Upper lobe of left lung (tissue), 6 donors: ENCODE results near the gene ANGPTL1. TPM values are rescaled to one million over a fixed set of nuclear protein-coding genes. Genes with fewer than 3 reads are reported as not detected.

Experiments
- ATAC-seq, 2 donors: fragments of 200-7000 bp; cut with Tn5 transposase; one replicate each; pipeline ENCODE4 v1.9.1; 2022; ENCODE audit warnings: mild to moderate bottlenecking in 2 of 2, moderate library complexity in 2 of 2; ENCODE audit not compliant: low FRiP score in 2 of 2
- DNase-seq, 2 donors: peaks; one replicate each; pipeline ENCODE4 v3.0.0-alpha.2; 2019 to 2020
- H3K27ac ChIP-seq, 4 donors: fragments of 200-600 bp; sonication (generic); one replicate each; pipeline ENCODE4 v1.5.1; 2016 to 2019
- H3K27me3 ChIP-seq, 4 donors: fragments of 200-600 bp; sonication (generic); one replicate each; pipeline ENCODE4 v1.5.1; 2017 to 2019
- H3K36me3 ChIP-seq, 4 donors: fragments of 200-600 bp; sonication (generic); one replicate each; pipeline ENCODE4 v1.5.1; 2016 to 2019
- H3K4me1 ChIP-seq, 4 donors: fragments of 200-600 bp; sonication (generic); one replicate each; pipeline ENCODE4 v1.5.1; 2018 to 2019
- H3K4me3 ChIP-seq, 4 donors: fragments of 200-600 bp; sonication (generic); one replicate each; pipeline ENCODE4 v1.5.1; 2017 to 2019; ENCODE audit warnings: mild to moderate bottlenecking in 2 of 4, moderate library complexity in 1 of 4
- H3K9me3 ChIP-seq, 4 donors: fragments of 200-600 bp; sonication (generic); one replicate each; pipeline ENCODE4 v1.5.1; 2018 to 2019
- EP300 ChIP-seq, 4 donors: sonication (generic); formaldehyde crosslinking; IDR thresholded peaks; one replicate each; pipeline ENCODE4 v1.5.1; 2017; ENCODE audit warnings: antibody characterized with exemption in 4 of 4, control low read depth in 2 of 4
- POLR2A ChIP-seq, 4 donors: fragments of 450-650 bp; IDR thresholded peaks; one replicate each; pipeline ENCODE4 v1.5.1; 2016 to 2017; ENCODE audit warnings: antibody characterized with exemption in 4 of 4, mild to moderate bottlenecking in 2 of 4
- POLR2AphosphoS5 ChIP-seq, 2 donors: sonication (generic); formaldehyde crosslinking; IDR thresholded peaks; one replicate each; pipeline ENCODE4 v1.5.1; 2017; ENCODE audit warnings: antibody characterized with exemption in 2 of 2
- WGBS, 2 donors: methylation state at CpG; one replicate each; pipeline ENCODE4 v1.1.5; 2017 to 2018; 5-methylcytosine and 5-hydroxymethylcytosine counted together
- total RNA-seq, 6 donors: library from RNA; depleted of rRNA in 4 of 6; stranded (reverse); fragments of >200 nt in 4 of 6; gene quantifications; one replicate each; pipeline versions ENCODE4 v1.1.0 to v1.2.1, GENCODE V29; 2016 to 2021
- TF ChIP-seq, protein P1 (sequence below), 6 experiments: fragments of 450-650 bp in 4 of 6; fragments of 200-600 bp in 2 of 6; sonication (generic) in 2 of 6; IDR thresholded peaks; one replicate each; pipeline ENCODE4 v1.5.1; 2016 to 2019; ENCODE audit warnings: antibody characterized with exemption in 6 of 6
- donor health status: DM: no; HTN: no; CAD: no; lungs with moderate emphysema.
- donor health status: DM: no; HTN: yes; CAD: no; lungs with severe emphysema.

The ANGPTL1 gene
- total RNA-seq, 6 donors from 2014 or later: 4.9 to 22.8 (median 15.8) TPM

- DNase-seq: no peak
- H3K27ac ChIP-seq: no peak overlapping the region
- H3K9me3 ChIP-seq: no peaks in the 10 kb centered on the region
- WGBS, 2 donors: 70 to 94% methylated on average over 2 of the region's 2 CpGs
- no peak overlapping the region for H3K4me3 ChIP-seq
- peaks cover 0 to 1% (median 0%) of the 10 kb centered on the region in 4 donors for H3K36me3 ChIP-seq
- ATAC-seq: no peak
- no peak for TF ChIP-seq POLR2A (IDR thresholded peaks at IDR 0.05)
- H3K27me3 ChIP-seq: no peaks in the 10 kb centered on the region
- no peaks in the 10 kb centered on the region for H3K4me1 ChIP-seq
Observed at GRCh38 chr1:178899402-178899801, 28.5 kb upstream of the ANGPTL1 start.

- Histone ChIP-seq H3K27ac (no peak overlapping the region), H3K4me1 (no peaks in the 10 kb centered on the region), H3K9me3 (no peaks in the 10 kb centered on the region), H3K36me3 (peaks cover 0 to 6% (median 0%) of the 10 kb centered on the region in 4 donors), H3K4me3 (no peak overlapping the region), H3K27me3 (no peaks in the 10 kb centered on the region)
- ATAC-seq: no peak
- no peak for DNase-seq
- TF ChIP-seq, protein P1, sequence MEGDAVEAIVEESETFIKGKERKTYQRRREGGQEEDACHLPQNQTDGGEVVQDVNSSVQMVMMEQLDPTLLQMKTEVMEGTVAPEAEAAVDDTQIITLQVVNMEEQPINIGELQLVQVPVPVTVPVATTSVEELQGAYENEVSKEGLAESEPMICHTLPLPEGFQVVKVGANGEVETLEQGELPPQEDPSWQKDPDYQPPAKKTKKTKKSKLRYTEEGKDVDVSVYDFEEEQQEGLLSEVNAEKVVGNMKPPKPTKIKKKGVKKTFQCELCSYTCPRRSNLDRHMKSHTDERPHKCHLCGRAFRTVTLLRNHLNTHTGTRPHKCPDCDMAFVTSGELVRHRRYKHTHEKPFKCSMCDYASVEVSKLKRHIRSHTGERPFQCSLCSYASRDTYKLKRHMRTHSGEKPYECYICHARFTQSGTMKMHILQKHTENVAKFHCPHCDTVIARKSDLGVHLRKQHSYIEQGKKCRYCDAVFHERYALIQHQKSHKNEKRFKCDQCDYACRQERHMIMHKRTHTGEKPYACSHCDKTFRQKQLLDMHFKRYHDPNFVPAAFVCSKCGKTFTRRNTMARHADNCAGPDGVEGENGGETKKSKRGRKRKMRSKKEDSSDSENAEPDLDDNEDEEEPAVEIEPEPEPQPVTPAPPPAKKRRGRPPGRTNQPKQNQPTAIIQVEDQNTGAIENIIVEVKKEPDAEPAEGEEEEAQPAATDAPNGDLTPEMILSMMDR (IDR thresholded peaks at IDR 0.05): no peak
- no peak for TF ChIP-seq POLR2A (IDR thresholded peaks at IDR 0.05)
- no peak for TF ChIP-seq EP300 (IDR thresholded peaks at IDR 0.05)
- TF ChIP-seq POLR2AphosphoS5 (IDR thresholded peaks at IDR 0.05): no peak
- 90 to 98% methylated on average over 1 of the region's 1 CpG for WGBS, 2 donors
Observed at GRCh38 chr1:178898401-178898800, 27.5 kb upstream of the ANGPTL1 start.

- H3K27ac ChIP-seq: no peak overlapping the region
- H3K36me3 ChIP-seq: peaks cover 0 to 6% (median 0%) of the 10 kb centered on the region in 4 donors
- H3K9me3 ChIP-seq: no peaks in the 10 kb centered on the region
- H3K4me1 ChIP-seq: no peaks in the 10 kb centered on the region
- no peak for DNase-seq
- no peak for ATAC-seq
- TF ChIP-seq POLR2A (IDR thresholded peaks at IDR 0.05) (no peak), EP300 (IDR thresholded peaks at IDR 0.05) (no peak), POLR2AphosphoS5 (IDR thresholded peaks at IDR 0.05) (no peak)
- TF ChIP-seq, protein P1 (IDR thresholded peaks at IDR 0.05): no peak
- H3K27me3 ChIP-seq: no peaks in the 10 kb centered on the region
- H3K4me3 ChIP-seq: no peak overlapping the region
Observed at GRCh38 chr1:178895928-178896327, 25.1 kb upstream of the ANGPTL1 start.

DNA sequence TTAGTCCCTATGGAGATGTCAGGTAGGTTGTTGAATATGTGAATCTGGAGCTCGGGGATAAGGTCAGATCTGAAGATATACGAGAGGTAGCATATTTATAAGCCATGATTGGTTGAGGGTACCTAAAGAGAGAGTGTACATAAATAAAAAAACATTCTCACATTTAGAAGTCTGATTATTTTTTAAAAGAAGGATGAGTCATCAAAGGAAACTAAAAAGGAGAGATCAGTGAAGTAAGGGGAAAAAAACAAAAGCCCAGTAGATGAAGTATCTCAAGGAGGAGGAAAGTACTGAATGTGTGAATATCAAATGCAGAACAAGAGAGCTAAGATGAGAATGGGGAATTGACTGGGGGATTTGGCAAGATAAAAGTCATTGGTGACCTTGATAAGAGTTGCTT, 15.7 kb upstream of the ANGPTL1 start:
- no peaks in the 10 kb centered on the region for H3K4me1 ChIP-seq
- H3K27ac ChIP-seq: no peak overlapping the region
- TF ChIP-seq, protein P1 (IDR thresholded peaks at IDR 0.05): no peak
- TF ChIP-seq POLR2AphosphoS5 (IDR thresholded peaks at IDR 0.05) (no peak), EP300 (IDR thresholded peaks at IDR 0.05) (no peak), POLR2A (IDR thresholded peaks at IDR 0.05) (no peak)
- ATAC-seq (no peak), DNase-seq (no peak)
- whole genome bisulfite sequencing, 2 donors: 97 to 98% methylated on average over 2 of the region's 2 CpGs
- H3K9me3 ChIP-seq: no peaks in the 10 kb centered on the region
- H3K27me3 ChIP-seq: no peaks in the 10 kb centered on the region
- H3K36me3 ChIP-seq: no peaks in the 10 kb centered on the region
- H3K4me3 ChIP-seq: no peak overlapping the region

DNA sequence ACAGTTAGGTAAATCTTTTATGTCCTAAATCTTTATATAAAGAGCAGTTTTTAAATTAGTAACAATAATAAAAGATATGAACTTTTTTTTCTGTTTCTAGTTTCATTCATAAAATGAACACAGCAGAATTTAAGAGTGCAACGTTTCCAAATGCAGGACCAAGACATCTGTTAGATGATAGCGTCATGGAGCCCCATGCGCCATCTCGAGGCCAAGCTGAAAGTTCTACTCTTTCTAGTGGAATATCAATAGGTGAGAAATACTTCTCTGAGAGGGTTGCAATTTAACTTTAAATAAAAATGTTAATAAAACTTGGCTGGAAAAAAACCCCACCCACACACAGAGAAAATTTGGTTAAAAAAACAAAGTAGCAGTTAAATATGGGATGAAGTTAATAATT, 15.0 kb upstream of the ANGPTL1 start:
- ATAC-seq (no peak), DNase-seq (no peak)
- H3K36me3 ChIP-seq: no peaks in the 10 kb centered on the region

DNA sequence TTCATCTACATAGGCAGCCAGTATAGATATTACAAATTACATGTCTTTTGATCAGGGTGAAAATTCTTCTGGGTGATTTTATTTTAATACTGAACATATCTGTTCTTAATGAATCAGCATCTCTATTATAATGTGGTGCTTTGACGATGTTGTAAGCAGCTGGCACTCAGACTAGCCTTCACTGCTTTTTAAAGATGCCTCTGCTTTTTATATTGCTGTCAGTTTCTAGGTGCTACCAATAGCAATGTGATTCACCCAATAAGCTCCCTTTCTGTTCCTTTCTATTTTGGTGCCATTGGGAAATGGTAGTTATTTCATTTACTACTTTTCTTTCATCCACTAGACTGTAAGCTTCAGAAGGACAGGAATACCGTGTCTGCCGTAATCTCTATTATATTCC, 11.1 kb upstream of the ANGPTL1 start:
- H3K27me3 ChIP-seq: no peaks in the 10 kb centered on the region
- no peaks in the 10 kb centered on the region for H3K36me3 ChIP-seq
- no peaks in the 10 kb centered on the region for H3K9me3 ChIP-seq
- H3K4me3 ChIP-seq: no peak overlapping the region
- no peak for TF ChIP-seq POLR2A (IDR thresholded peaks at IDR 0.05)
- no peak for TF ChIP-seq EP300 (IDR thresholded peaks at IDR 0.05)
- TF ChIP-seq POLR2AphosphoS5 (IDR thresholded peaks at IDR 0.05): no peak
- TF ChIP-seq, protein P1 (IDR thresholded peaks at IDR 0.05): no peak
- no peak for ATAC-seq
- no peaks in the 10 kb centered on the region for H3K4me1 ChIP-seq
- DNase-seq: no peak
- WGBS, 2 donors: 91 to 97% methylated on average over 3 of the region's 3 CpGs
- H3K27ac ChIP-seq: no peak overlapping the region

More for the DNA sequence above, 15.0 kb upstream of the ANGPTL1 start:
- TF ChIP-seq POLR2AphosphoS5 (IDR thresholded peaks at IDR 0.05) (no peak), EP300 (IDR thresholded peaks at IDR 0.05) (no peak)
- no peaks in the 10 kb centered on the region for H3K27me3 ChIP-seq
- no peak overlapping the region for H3K27ac ChIP-seq
- no peaks in the 10 kb centered on the region for H3K4me1 ChIP-seq
- no peaks in the 10 kb centered on the region for H3K9me3 ChIP-seq
- 85 to 94% methylated on average over 4 of the region's 4 CpGs for WGBS, 2 donors
- no peak overlapping the region for H3K4me3 ChIP-seq
